HG03457 (cell line): Measurements from ENCODE around the gene CCDC68.
"Not testable (repeated sequence)": the region's sequence is repeated elsewhere in the genome, so short reads cannot be mapped to it uniquely, and the experiment has no call there.

Source experiments
- ATAC-seq: cut with Tn5 transposase; IDR thresholded peaks from one replicate; pipeline ENCODE4 v1.9.1; 2021; ENCODE audit warnings: moderate number of reproducible peaks; ENCODE audit not compliant: unreplicated experiment

The CCDC68 gene, protein sequence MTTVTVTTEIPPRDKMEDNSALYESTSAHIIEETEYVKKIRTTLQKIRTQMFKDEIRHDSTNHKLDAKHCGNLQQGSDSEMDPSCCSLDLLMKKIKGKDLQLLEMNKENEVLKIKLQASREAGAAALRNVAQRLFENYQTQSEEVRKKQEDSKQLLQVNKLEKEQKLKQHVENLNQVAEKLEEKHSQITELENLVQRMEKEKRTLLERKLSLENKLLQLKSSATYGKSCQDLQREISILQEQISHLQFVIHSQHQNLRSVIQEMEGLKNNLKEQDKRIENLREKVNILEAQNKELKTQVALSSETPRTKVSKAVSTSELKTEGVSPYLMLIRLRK

DNA sequence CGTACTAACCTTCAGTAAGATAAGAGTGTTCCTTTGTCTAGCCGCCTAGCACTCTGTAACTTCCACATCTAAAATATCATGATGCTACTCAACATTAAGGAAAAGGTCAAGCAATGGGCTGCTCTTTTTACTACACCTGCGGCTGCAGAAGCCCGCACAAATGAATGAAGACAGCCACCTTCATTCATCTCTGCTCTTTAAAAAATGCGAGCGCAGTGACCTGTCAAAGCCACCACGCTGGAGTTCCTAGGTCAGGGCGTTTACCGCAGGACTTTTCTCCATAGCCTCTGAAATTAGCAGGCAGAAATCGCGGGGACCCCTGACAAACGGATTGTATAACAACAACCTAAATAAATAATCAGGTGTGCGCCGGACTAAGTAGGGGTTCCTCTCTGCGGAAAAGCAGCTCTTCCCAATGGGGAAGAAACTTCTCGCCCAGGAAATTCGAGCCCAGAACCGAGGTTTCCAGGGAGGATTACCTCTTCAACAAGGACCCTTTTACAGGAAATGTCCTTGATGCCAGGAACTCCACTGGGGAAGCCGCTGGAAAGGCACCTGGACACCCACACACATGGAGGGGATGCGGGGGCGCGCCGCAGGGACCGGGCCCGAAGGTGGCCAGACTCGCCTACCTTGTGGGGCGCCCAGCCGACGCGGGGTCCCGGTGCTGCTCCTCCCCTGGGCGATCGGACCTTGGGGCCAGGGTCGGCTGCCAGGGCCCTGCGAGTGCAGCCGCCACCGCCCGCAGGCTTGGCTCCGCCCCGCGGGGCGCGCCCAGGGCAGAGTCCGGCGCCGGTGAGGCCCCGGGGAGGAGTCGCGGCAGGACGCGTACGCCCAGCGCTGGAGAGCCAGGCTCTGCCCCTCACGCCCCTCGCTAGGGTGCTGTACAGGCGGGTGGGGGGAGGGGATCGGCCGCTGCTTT is at the start of gene CCDC68:
TSS of gene CCDC68 (minus strand) at position 758 of the 922 bp plus-strand sequence. CDS start 16,670 bp downstream, outside the sequence.
- no peak for ATAC-seq

- ATAC-seq, result no peak
These were observed 48.3 kb upstream of the CCDC68 start for GRCh38 chr18:55007602-55008001.

DNA sequence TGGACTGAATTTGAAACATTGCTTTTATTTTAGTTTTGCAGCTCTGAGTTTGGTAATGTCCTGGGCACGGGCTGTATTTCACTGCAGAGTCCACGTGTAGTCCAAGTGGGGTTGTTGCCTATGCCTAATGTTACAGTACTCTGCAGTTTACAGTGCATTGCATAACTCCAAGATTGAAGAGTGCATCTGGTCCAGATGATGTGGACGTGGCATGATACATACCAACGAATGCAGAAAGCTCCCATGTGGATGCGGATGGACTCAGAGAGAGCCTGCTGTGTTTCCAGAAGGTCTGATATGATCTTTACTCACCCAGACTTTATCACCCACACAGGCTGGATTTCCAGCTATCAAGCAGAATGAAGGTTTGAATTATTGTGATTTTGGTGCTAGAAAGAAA is 44.4 kb upstream of the CCDC68 start:
- no peak for ATAC-seq

DNA sequence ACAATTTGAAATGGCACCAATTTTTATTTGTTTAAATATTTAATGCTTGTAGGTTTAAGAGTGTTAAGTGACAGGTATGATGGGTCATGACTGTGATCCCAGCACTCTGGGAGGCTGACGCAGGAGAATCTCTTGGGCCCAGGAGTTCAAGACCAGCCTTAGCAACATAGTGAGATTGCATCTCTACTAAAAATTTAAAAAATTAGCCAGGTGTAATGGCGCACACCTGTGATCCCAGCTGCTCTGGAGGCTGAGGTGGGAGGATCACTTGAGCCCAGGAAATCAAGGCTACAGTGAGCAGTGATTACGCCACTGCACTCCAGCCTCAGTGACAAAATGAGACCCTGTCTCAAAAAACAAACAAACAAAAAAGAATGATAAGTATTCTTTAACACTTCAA is 43.0 kb upstream of the CCDC68 start:
- no peak for ATAC-seq

DNA sequence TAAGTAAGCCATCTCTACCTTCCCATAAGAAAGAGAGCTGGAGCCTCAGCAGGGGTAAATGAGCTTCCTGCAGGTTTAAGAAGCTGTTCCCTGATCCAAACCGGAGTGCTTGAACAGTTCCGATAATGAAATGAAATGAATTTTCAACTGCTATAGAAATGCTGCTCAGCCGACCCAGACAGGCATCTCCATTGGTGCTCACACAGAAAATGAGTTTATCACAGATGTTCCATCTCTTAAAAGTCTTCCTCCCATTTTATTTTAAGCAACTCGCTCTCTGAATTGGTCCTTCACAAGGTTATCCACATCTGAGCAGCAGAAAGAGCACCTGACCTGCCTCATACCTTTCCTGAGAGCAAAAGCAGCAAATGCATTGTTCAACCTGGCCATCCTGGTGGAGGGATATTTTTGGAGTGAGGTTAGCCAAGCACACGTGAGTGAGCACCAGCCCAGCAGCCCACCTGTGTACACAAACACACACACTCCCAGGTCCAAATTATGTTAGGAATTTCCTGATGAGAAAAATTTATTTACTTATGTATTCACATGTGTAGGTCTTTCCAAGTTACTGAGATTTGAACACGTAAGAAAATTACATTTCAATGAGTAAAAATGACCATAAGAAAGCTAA is 42.2 kb upstream of the CCDC68 start:
- no peak for ATAC-seq

GRCh38 chr18:55000529-55000928 is 41.3 kb upstream of the CCDC68 start:
- ATAC-seq, result no peak

- ATAC-seq, result no peak
These were observed 39.8 kb upstream of the CCDC68 start for GRCh38 chr18:54999016-54999415.

GRCh38 chr18:54995421-54996143 is 36.3 kb upstream of the CCDC68 start:
- ATAC-seq, result no peak

- ATAC-seq, result no peak
These were observed 32.7 kb upstream of the CCDC68 start for GRCh38 chr18:54991981-54992380.

GRCh38 chr18:54984908-54985307 is 25.6 kb upstream of the CCDC68 start:
- no peak for ATAC-seq

- no peak for ATAC-seq
These were observed 24.5 kb upstream of the CCDC68 start for GRCh38 chr18:54983791-54984190.

DNA sequence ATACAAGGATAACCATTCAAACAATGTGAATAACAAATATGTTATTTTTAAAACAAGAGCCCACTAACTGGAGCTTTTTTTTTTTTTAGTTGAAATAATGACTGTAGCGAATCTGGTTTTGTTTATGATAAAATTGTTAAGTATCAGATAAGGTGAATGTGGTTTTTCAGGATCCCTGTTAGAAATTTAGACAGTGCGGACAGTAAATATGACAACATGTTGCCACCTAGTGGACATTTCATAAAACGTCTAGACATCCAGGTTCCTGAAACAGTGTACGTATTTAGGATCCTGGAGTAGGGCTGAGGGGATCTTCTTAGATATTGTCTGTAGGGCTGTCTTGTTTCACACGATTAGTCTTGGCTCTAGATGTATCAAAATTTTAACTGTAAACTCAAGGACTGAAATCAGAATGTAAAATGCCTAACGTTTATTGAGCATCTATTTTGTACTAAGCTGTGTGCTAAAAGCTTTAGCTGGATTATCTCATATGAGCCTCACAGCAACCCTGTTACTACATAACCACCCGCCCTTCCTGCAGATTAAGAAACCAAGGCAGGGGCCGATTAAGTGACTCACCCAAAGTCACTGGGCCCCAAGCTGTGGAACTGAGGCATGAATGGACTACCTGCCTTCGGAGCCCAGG is 23.9 kb upstream of the CCDC68 start:
- ATAC-seq, result no peak

DNA sequence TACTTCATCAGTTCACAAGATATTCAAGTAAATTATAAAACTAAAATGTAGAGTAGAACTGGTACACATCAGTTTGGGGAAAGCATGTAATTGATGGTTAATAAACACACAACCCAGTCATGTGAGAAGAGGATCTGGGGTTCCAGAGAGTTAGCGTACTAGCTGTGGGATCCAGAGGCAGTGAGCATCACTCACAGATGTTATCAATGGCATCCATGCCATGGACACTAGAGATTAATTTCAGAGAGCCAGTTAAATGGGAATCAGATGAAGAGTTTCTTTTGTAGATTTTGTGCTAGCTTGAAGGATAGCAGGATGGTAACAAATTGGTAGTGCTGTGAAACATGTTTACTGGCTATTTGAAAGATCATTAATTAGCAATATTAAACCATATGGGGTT is 21.8 kb upstream of the CCDC68 start:
- no peak for ATAC-seq

- no peak for ATAC-seq
These were observed 16.3 kb upstream of the CCDC68 start for GRCh38 chr18:54975598-54975997.

GRCh38 chr18:54973046-54973445 is 13.8 kb upstream of the CCDC68 start:
- no peak for ATAC-seq

GRCh38 chr18:54968807-54969206 is 9.5 kb upstream of the CCDC68 start:
- no peak for ATAC-seq

DNA sequence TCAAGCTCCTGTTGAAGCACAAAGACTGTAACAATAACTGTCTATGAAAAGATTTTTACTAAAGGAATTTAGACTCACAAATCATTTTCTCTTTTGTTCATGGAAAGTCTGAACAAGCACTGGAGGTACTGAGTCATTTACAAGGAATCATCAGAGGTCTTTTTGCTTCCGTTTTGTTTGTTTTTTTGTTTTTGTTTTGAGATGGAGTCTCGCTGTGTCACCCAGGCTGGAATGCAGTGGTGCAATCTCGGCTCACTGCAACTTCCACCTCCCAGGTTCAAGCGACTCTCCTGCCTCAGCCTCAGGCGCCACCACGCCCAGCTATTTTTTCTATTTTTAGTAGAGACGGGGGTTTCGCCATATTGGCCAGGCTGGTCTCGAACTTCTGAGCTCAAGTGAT is 9.0 kb upstream of the CCDC68 start:
- not testable (repeated sequence) for ATAC-seq

DNA sequence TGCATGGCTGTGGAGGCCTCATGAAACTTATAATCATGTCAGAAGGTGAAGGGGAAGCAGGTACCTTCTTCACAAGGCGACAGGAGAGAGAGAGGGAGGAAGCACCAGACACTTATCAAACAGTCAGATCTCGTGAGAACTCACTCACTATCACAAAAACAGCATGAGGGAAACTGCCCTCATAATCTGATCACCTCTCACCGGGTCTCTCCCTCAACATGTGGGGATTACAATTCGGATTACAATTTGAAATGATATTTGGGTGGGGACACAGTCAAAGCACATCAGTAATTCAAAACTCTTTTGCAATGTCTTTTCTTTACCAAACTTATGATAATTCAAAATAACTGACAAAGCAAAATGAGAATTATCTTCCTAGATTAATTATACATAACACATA is 8.5 kb upstream of the CCDC68 start:
- no peak for ATAC-seq

GRCh38 chr18:54964741-54965140 is 5.5 kb upstream of the CCDC68 start:
- ATAC-seq, result no peak

- ATAC-seq, result no peak
These were observed 3.8 kb upstream of the CCDC68 start for GRCh38 chr18:54962919-54963645.
